ENCODE data around the gene ZNF160.

Gene ZNF160

DNA sequence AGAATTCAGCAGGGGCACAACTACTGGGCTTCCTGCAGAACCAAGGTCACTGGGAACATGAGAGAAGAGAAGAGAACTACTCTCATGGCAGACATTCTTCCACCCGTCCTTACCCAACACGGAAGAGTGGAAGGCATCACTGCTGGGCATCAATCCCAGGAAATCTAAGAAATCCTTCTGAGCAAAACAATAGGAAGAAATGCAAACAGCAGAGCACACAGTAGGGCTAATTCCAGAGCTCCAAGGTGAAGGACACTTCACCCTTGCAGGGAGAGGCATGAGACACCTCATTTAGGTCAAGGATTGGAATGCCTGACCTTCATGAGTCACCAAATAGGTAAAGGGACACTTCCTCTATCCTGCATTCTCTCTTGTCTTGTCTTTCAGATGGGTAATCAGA, 55.8 kb downstream of the ZNF160 start:
- POLR2A ChIA-PET, result no interaction called here
- no peaks in the 10 kb centered on the region for H3K4me1 ChIP-seq (ENCODE audit: control insufficient read depth, insufficient read depth, low read length)
- H3K36me3 ChIP-seq (ENCODE audit: control insufficient read depth in 2 of 2, insufficient read depth in 1 of 2, low read length in 2 of 2), result no peaks in the 10 kb centered on the region
- CTCF ChIA-PET, result interaction anchor here (0.7 kb wide), 1 partner anchor 814 kb away, joined by 3 read pairs; no protein-coding TSS in a partner anchor
- TF ChIP-seq ZBTB20 (tag by site-specific recombination; IDR thresholded peaks at IDR 0.05), result no peak
- no peak for TF ChIP-seq ZFP69B (tag by site-specific recombination; IDR thresholded peaks at IDR 0.05)
- no peak for TF ChIP-seq ZNF391 (tag by site-specific recombination; IDR thresholded peaks at IDR 0.05; ENCODE audit: borderline replicate concordance, low read depth)
- TF ChIP-seq, protein P1, sequence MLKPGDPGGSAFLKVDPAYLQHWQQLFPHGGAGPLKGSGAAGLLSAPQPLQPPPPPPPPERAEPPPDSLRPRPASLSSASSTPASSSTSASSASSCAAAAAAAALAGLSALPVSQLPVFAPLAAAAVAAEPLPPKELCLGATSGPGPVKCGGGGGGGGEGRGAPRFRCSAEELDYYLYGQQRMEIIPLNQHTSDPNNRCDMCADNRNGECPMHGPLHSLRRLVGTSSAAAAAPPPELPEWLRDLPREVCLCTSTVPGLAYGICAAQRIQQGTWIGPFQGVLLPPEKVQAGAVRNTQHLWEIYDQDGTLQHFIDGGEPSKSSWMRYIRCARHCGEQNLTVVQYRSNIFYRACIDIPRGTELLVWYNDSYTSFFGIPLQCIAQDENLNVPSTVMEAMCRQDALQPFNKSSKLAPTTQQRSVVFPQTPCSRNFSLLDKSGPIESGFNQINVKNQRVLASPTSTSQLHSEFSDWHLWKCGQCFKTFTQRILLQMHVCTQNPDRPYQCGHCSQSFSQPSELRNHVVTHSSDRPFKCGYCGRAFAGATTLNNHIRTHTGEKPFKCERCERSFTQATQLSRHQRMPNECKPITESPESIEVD (tag by site-specific recombination; IDR thresholded peaks at IDR 0.05), result no peak
- TF ChIP-seq, protein P2, sequence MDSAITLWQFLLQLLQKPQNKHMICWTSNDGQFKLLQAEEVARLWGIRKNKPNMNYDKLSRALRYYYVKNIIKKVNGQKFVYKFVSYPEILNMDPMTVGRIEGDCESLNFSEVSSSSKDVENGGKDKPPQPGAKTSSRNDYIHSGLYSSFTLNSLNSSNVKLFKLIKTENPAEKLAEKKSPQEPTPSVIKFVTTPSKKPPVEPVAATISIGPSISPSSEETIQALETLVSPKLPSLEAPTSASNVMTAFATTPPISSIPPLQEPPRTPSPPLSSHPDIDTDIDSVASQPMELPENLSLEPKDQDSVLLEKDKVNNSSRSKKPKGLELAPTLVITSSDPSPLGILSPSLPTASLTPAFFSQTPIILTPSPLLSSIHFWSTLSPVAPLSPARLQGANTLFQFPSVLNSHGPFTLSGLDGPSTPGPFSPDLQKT (IDR thresholded peaks at IDR 0.05; ENCODE audit: borderline replicate concordance, low read depth, low read length), result no peak
- no peak for TF ChIP-seq ZNF843 (tag by site-specific recombination; IDR thresholded peaks at IDR 0.05)
- TF ChIP-seq ZNF621 (tag by site-specific recombination; IDR thresholded peaks at IDR 0.05), result no peak
- TF ChIP-seq ZNF146 (tag by site-specific recombination; IDR thresholded peaks at IDR 0.05), result no peak
- TF ChIP-seq ZNF571 (tag by site-specific recombination; IDR thresholded peaks at IDR 0.05), result no peak
- no peak for TF ChIP-seq ZNF174 (tag by site-specific recombination; IDR thresholded peaks at IDR 0.05)
- no peak for TF ChIP-seq ZNF239 (tag by site-specific recombination; IDR thresholded peaks at IDR 0.05)
- TF ChIP-seq ZNF707 (tag by site-specific recombination; IDR thresholded peaks at IDR 0.05), result no peak
- TF ChIP-seq ZNF677 (tag by site-specific recombination; IDR thresholded peaks at IDR 0.05), result no peak
- TF ChIP-seq GLI4 (tag by site-specific recombination; IDR thresholded peaks at IDR 0.05), result no peak
- TF ChIP-seq ZNF561 (tag by site-specific recombination; IDR thresholded peaks at IDR 0.05; ENCODE audit: borderline replicate concordance), result no peak
- no peak overlapping the region for H3K27ac ChIP-seq (ENCODE audit: extremely low read depth, low read depth, low read length)
- peaks cover 6% of the 10 kb centered on the region for H3K9me3 ChIP-seq (ENCODE audit: control insufficient read depth, insufficient read depth, low read depth, low read length)
- no peak overlapping the region for H3K4me3 ChIP-seq (ENCODE audit: low read depth, low read length)

DNA sequence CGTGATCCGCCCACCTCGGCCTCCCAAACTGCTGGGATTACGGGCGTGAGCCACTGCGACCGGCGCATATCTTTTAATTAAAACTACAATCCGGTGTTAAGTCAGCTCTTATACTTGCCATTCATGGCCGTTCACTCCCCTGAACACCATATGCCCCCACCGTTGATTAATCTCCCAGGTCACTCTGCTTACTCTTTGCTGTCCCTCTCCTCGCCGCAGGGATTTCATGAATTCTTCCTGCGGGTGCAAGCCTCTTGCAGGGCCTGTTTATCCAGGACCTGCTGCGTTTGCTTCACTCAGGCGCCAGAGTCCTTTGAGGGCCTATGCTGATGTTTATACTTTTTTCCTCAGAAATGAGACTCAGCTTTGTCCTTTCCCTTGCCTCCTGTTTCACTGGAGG, 57.7 kb downstream of the ZNF160 start:
- TF ChIP-seq, protein P3, sequence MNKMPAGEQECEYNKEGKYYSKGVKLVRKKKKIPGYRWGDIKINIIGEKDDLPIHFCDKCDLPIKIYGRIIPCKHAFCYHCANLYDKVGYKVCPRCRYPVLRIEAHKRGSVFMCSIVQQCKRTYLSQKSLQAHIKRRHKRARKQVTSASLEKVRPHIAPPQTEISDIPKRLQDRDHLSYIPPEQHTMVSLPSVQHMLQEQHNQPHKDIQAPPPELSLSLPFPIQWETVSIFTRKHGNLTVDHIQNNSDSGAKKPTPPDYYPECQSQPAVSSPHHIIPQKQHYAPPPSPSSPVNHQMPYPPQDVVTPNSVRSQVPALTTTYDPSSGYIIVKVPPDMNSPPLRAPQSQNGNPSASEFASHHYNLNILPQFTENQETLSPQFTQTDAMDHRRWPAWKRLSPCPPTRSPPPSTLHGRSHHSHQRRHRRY (tag by site-specific recombination; IDR thresholded peaks at IDR 0.05), result no peak
- Histone ChIP-seq H3K9me3 (ENCODE audit: control insufficient read depth, insufficient read depth, low read depth, low read length) (peaks cover 8% of the 10 kb centered on the region), H3K4me3 (ENCODE audit: low read depth, low read length) (no peak overlapping the region), H3K27ac (ENCODE audit: extremely low read depth, low read depth, low read length) (no peak overlapping the region), H3K4me1 (ENCODE audit: control insufficient read depth, insufficient read depth, low read length) (no peaks in the 10 kb centered on the region), H3K36me3 (ENCODE audit: control insufficient read depth in 2 of 2, insufficient read depth in 1 of 2, low read length in 2 of 2) (no peaks in the 10 kb centered on the region)
- ChIA-PET CTCF (no interaction called here), POLR2A (no interaction called here)

DNA sequence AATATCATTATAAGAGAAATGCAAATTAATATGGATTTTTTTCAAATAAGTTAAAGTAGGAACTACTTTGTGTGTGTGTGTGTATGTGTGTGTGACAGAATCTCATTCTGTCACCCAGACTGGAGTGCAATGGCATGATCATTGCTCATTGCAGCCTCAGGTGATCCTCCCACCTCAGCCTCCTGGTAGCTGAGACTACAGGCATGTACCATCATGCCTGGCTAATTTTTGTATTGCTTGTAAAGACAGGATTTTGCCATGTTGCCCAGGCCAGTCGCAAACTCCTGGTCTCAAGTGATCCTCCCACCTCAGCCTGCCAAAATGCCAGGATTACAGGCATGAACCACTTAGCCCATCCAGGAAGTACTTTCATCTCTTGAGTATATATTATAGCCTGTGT, 61.9 kb downstream of the ZNF160 start:
- Histone ChIP-seq H3K4me1 (ENCODE audit: control insufficient read depth, insufficient read depth, low read length) (no peaks in the 10 kb centered on the region), H3K27ac (ENCODE audit: extremely low read depth, low read depth, low read length) (no peak overlapping the region), H3K9me3 (ENCODE audit: control insufficient read depth, insufficient read depth, low read depth, low read length) (peaks cover 23% of the 10 kb centered on the region), H3K4me3 (ENCODE audit: low read depth, low read length) (no peak overlapping the region), H3K36me3 (ENCODE audit: control insufficient read depth in 2 of 2, insufficient read depth in 1 of 2, low read length in 2 of 2) (no peaks in the 10 kb centered on the region)
- POLR2A ChIA-PET, result no interaction called here
- TF ChIP-seq, protein P4, sequence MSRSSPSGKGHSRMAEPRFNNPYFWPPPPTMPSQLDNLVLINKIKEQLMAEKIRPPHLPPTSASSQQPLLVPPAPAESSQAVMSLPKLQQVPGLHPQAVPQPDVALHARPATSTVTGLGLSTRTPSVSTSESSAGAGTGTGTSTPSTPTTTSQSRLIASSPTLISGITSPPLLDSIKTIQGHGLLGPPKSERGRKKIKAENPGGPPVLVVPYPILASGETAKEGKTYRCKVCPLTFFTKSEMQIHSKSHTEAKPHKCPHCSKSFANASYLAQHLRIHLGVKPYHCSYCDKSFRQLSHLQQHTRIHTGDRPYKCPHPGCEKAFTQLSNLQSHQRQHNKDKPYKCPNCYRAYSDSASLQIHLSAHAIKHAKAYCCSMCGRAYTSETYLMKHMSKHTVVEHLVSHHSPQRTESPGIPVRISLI (tag by site-specific recombination; IDR thresholded peaks at IDR 0.05), result no peak
- no peak for TF ChIP-seq ZNF621 (tag by site-specific recombination; IDR thresholded peaks at IDR 0.05)
- TF ChIP-seq, protein P5, sequence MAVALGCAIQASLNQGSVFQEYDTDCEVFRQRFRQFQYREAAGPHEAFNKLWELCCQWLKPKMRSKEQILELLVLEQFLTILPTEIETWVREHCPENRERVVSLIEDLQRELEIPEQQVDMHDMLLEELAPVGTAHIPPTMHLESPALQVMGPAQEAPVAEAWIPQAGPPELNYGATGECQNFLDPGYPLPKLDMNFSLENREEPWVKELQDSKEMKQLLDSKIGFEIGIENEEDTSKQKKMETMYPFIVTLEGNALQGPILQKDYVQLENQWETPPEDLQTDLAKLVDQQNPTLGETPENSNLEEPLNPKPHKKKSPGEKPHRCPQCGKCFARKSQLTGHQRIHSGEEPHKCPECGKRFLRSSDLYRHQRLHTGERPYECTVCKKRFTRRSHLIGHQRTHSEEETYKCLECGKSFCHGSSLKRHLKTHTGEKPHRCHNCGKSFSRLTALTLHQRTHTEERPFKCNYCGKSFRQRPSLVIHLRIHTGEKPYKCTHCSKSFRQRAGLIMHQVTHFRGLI (tag by site-specific recombination; IDR thresholded peaks at IDR 0.05), result no peak
- no peak for TF ChIP-seq GLI2 (tag by site-specific recombination; IDR thresholded peaks at IDR 0.05; ENCODE audit: borderline replicate concordance, low read depth)
- TF ChIP-seq SP7 (tag by site-specific recombination; IDR thresholded peaks at IDR 0.05), result no peak
- no peak for TF ChIP-seq ZNF433 (tag by site-specific recombination; IDR thresholded peaks at IDR 0.05; ENCODE audit: low read depth)
- CTCF ChIA-PET, result interaction anchor here (0.6 to 0.7 kb wide), 2 partner anchors 14 to 390 kb away, joined by 3 read pairs; no protein-coding TSS in a partner anchor
